Body of pancreas (tissue), 4 donors: ENCODE measurements around the gene AFF2.

ENCODE experiments used
- POLR2A ChIP-seq, 3 donors: fragments of 450-650 bp; IDR thresholded peaks; one replicate each; pipeline ENCODE4 v1.6.1; 2016; ENCODE audit warnings: antibody characterized with exemption in 3 of 3, mild to moderate bottlenecking in 2 of 3
- TF ChIP-seq, protein P1 (sequence below), 7 experiments: fragments of 450-650 bp in 4 of 7; fragments of 200-600 bp in 3 of 7; sonication (generic) in 3 of 7; IDR thresholded peaks; one replicate each; pipeline ENCODE4 v1.5.1; 2016 to 2019; ENCODE audit warnings: antibody characterized with exemption in 7 of 7

- no peak for TF ChIP-seq POLR2A (IDR thresholded peaks at IDR 0.05)
- TF ChIP-seq, protein P1, sequence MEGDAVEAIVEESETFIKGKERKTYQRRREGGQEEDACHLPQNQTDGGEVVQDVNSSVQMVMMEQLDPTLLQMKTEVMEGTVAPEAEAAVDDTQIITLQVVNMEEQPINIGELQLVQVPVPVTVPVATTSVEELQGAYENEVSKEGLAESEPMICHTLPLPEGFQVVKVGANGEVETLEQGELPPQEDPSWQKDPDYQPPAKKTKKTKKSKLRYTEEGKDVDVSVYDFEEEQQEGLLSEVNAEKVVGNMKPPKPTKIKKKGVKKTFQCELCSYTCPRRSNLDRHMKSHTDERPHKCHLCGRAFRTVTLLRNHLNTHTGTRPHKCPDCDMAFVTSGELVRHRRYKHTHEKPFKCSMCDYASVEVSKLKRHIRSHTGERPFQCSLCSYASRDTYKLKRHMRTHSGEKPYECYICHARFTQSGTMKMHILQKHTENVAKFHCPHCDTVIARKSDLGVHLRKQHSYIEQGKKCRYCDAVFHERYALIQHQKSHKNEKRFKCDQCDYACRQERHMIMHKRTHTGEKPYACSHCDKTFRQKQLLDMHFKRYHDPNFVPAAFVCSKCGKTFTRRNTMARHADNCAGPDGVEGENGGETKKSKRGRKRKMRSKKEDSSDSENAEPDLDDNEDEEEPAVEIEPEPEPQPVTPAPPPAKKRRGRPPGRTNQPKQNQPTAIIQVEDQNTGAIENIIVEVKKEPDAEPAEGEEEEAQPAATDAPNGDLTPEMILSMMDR (IDR thresholded peaks at IDR 0.05) = no peak
Measured at GRCh38 chrX:148513661-148514060, 13.2 kb downstream of the AFF2 start.
